ENCODE data around the gene TNS1.

TNS1 gene

GRCh38 chr2:217857624-217858506 lies 144.9 kb downstream of the TNS1 start:
- no peaks in the 10 kb centered on the region for H4K20me1 ChIP-seq (ENCODE audit: insufficient read depth, low read length)
- H3K27me3 ChIP-seq (replicated peaks; ENCODE audit: insufficient read depth, low read length): 0 out of 2 replicates have a peak, but pooled peaks cover 3% of the 10 kb centered on the region
- no peaks in the 10 kb centered on the region for H3F3A ChIP-seq (ENCODE audit: insufficient read depth, low read length)
- no peak overlapping the region for H3K4me2 ChIP-seq (ENCODE audit: low read depth, low read length)
- H3K4me3 ChIP-seq (ENCODE audit: low read length): no peak overlapping the region
- H3K36me3 ChIP-seq (replicated peaks; ENCODE audit: insufficient read depth, low read length): no peaks in the 10 kb centered on the region
- no peak overlapping the region for H2AFZ ChIP-seq (ENCODE audit: low read length)
- no peaks in the 10 kb centered on the region for H3K9me2 ChIP-seq (replicated peaks; ENCODE audit: insufficient read depth, low read length)
- no peak for DNase-seq
- no peak for TF ChIP-seq EZH2 (optimal IDR thresholded peaks at IDR 0.05; ENCODE audit: low read depth, low read length)
- TF ChIP-seq CTCF (IDR thresholded peaks at IDR 0.05; ENCODE audit: low read length): no peak
- no peak for TF ChIP-seq EZH2phosphoT487 (IDR thresholded peaks at IDR 0.05; ENCODE audit: low read length)
- no peaks in the 10 kb centered on the region for H3K4me1 ChIP-seq (ENCODE audit: low read length)
- H3K9ac ChIP-seq (ENCODE audit: low read length): no peak overlapping the region
- H3K27ac ChIP-seq (ENCODE audit: low read length): no peak overlapping the region
- H3K9me3 ChIP-seq (replicated peaks; ENCODE audit: insufficient read depth, low read length): no peaks in the 10 kb centered on the region
- H3K79me2 ChIP-seq (ENCODE audit: low read length): no peaks in the 10 kb centered on the region

DNA sequence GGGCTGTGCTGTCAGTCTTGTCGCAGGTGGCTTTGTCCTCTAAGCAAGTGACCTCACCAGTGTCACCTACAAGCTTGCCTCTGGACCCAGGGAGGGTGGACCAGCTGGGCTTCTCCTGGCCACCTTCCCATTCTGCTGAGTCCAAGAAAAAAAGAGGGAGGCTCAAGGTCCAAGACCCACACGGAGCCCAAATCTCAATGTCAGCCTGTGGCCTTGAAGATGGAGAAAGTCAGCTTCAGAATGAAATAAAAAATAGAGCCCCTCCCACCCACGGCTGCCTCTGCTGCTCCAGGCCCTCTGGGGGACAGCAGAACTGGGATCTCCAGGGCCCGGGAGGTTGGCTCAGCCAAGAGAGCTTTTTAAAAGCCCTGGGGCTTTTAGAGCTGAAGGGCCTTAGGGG lies 145.9 kb downstream of the TNS1 start:
- Histone ChIP-seq H3K9me2 (replicated peaks; ENCODE audit: insufficient read depth, low read length) (no peaks in the 10 kb centered on the region), H3K79me2 (ENCODE audit: low read length) (no peaks in the 10 kb centered on the region)

GRCh38 chr2:217856159-217856558 lies 146.6 kb downstream of the TNS1 start:
- H3K27me3 ChIP-seq (replicated peaks; ENCODE audit: insufficient read depth, low read length): 0 out of 2 replicates have a peak, but pooled peaks cover 3% of the 10 kb centered on the region
- no peak for DNase-seq
- no peaks in the 10 kb centered on the region for H3F3A ChIP-seq (ENCODE audit: insufficient read depth, low read length)
- H3K4me3 ChIP-seq (ENCODE audit: low read length): no peak overlapping the region
- TF ChIP-seq EZH2 (optimal IDR thresholded peaks at IDR 0.05; ENCODE audit: low read depth, low read length) (no peak), CTCF (IDR thresholded peaks at IDR 0.05; ENCODE audit: low read length) (no peak), EZH2phosphoT487 (IDR thresholded peaks at IDR 0.05; ENCODE audit: low read length) (no peak)
- H2AFZ ChIP-seq (ENCODE audit: low read length): no peak overlapping the region
- H3K79me2 ChIP-seq (ENCODE audit: low read length): no peaks in the 10 kb centered on the region
- H3K4me2 ChIP-seq (ENCODE audit: low read depth, low read length): no peak overlapping the region
- no peaks in the 10 kb centered on the region for H3K36me3 ChIP-seq (replicated peaks; ENCODE audit: insufficient read depth, low read length)
- H3K9ac ChIP-seq (ENCODE audit: low read length): no peak overlapping the region
- no peaks in the 10 kb centered on the region for H3K9me2 ChIP-seq (replicated peaks; ENCODE audit: insufficient read depth, low read length)
- H3K27ac ChIP-seq (ENCODE audit: low read length): no peak overlapping the region
- H4K20me1 ChIP-seq (ENCODE audit: insufficient read depth, low read length): no peaks in the 10 kb centered on the region
- H3K9me3 ChIP-seq (replicated peaks; ENCODE audit: insufficient read depth, low read length): no peaks in the 10 kb centered on the region
- no peaks in the 10 kb centered on the region for H3K4me1 ChIP-seq (ENCODE audit: low read length)

More for the DNA sequence above, 145.9 kb downstream of the TNS1 start:
- Histone ChIP-seq H3K4me3 (ENCODE audit: low read length) (no peak overlapping the region), H3K36me3 (replicated peaks; ENCODE audit: insufficient read depth, low read length) (no peaks in the 10 kb centered on the region), H3K27me3 (replicated peaks; ENCODE audit: insufficient read depth, low read length) (0 out of 2 replicates have a peak, but pooled peaks cover 3% of the 10 kb centered on the region), H3F3A (ENCODE audit: insufficient read depth, low read length) (no peaks in the 10 kb centered on the region), H3K27ac (ENCODE audit: low read length) (no peak overlapping the region), H4K20me1 (ENCODE audit: insufficient read depth, low read length) (no peaks in the 10 kb centered on the region), H2AFZ (ENCODE audit: low read length) (no peak overlapping the region), H3K4me1 (ENCODE audit: low read length) (no peaks in the 10 kb centered on the region), H3K9ac (ENCODE audit: low read length) (no peak overlapping the region), H3K9me3 (replicated peaks; ENCODE audit: insufficient read depth, low read length) (no peaks in the 10 kb centered on the region), H3K4me2 (ENCODE audit: low read depth, low read length) (no peak overlapping the region)
- TF ChIP-seq EZH2phosphoT487 (IDR thresholded peaks at IDR 0.05; ENCODE audit: low read length) (no peak), CTCF (IDR thresholded peaks at IDR 0.05; ENCODE audit: low read length) (no peak), EZH2 (optimal IDR thresholded peaks at IDR 0.05; ENCODE audit: low read depth, low read length) (no peak)
- no peak for DNase-seq

All from MM.1S (cell line).